ENCODE measurements around the gene C3. TPM values are rescaled to one million over a fixed set of nuclear protein-coding genes. Genes with fewer than 3 reads are reported as not detected.

The C3 gene
- total RNA-seq, 1 experiment from 2014 or later = 658 TPM

- no peaks in the 10 kb centered on the region for H3K4me1 Mint-ChIP-seq (ENCODE audit: low read depth, unreplicated experiment)
- H3K36me3 Mint-ChIP-seq (ENCODE audit: insufficient read depth, unreplicated experiment) = peaks cover 26% of the 10 kb centered on the region
- H3K4me3 Mint-ChIP-seq (ENCODE audit: low read depth, unreplicated experiment) = no peak overlapping the region
- H3K27me3 Mint-ChIP-seq (ENCODE audit: unreplicated experiment) = no peaks in the 10 kb centered on the region
- H3K27ac Mint-ChIP-seq (ENCODE audit: unreplicated experiment) = no peak overlapping the region
- no peaks in the 10 kb centered on the region for H3K9me3 Mint-ChIP-seq (ENCODE audit: low read depth, unreplicated experiment)
- intact Hi-C loops (cut with micrococcal nuclease; ENCODE audit: unreplicated experiment) = no loop called here
- DNase-seq = no peak
- CTCF ChIA-PET = no interaction called here
- TF ChIP-seq CTCF (IDR thresholded peaks at IDR 0.05; ENCODE audit: unreplicated experiment) = no peak
- no TSS peak for BruUV-seq (replicated peaks)
Observed at GRCh38 chr19:6671960-6672359, 48.5 kb downstream of the C3 start.

- no peaks in the 10 kb centered on the region for H3K27me3 Mint-ChIP-seq (ENCODE audit: unreplicated experiment)
- no peaks in the 10 kb centered on the region for H3K9me3 Mint-ChIP-seq (ENCODE audit: low read depth, unreplicated experiment)
- H3K36me3 Mint-ChIP-seq (ENCODE audit: insufficient read depth, unreplicated experiment) = no peaks in the 10 kb centered on the region
- H3K27ac Mint-ChIP-seq (ENCODE audit: unreplicated experiment) = no peak overlapping the region
- intact Hi-C loops (cut with micrococcal nuclease; ENCODE audit: unreplicated experiment) = no loop called here
- BruUV-seq (replicated peaks) = no TSS peak
- H3K4me1 Mint-ChIP-seq (ENCODE audit: low read depth, unreplicated experiment) = no peaks in the 10 kb centered on the region
- H3K4me3 Mint-ChIP-seq (ENCODE audit: low read depth, unreplicated experiment) = no peak overlapping the region
- TF ChIP-seq CTCF (IDR thresholded peaks at IDR 0.05; ENCODE audit: unreplicated experiment) = no peak
- CTCF ChIA-PET = no interaction called here
- no peak for DNase-seq
Observed at GRCh38 chr19:6668691-6669090, 51.8 kb downstream of the C3 start.

GRCh38 chr19:6667114-6667627, 53.3 kb downstream of the C3 start:
- intact Hi-C loops (cut with micrococcal nuclease; ENCODE audit: unreplicated experiment) = no loop called here
- Mint-ChIP-seq H3K4me3 (ENCODE audit: low read depth, unreplicated experiment) (no peak overlapping the region), H3K27ac (ENCODE audit: unreplicated experiment) (no peak overlapping the region), H3K36me3 (ENCODE audit: insufficient read depth, unreplicated experiment) (no peaks in the 10 kb centered on the region), H3K9me3 (ENCODE audit: low read depth, unreplicated experiment) (no peaks in the 10 kb centered on the region), H3K27me3 (ENCODE audit: unreplicated experiment) (no peaks in the 10 kb centered on the region), H3K4me1 (ENCODE audit: low read depth, unreplicated experiment) (no peaks in the 10 kb centered on the region)
- no peak for TF ChIP-seq CTCF (IDR thresholded peaks at IDR 0.05; ENCODE audit: unreplicated experiment)
- DNase-seq = peak; percentile 17
- no TSS peak for BruUV-seq (replicated peaks)
- CTCF ChIA-PET = no interaction called here

- DNase-seq = no peak
- Mint-ChIP-seq H3K36me3 (ENCODE audit: insufficient read depth, unreplicated experiment) (no peaks in the 10 kb centered on the region), H3K27me3 (ENCODE audit: unreplicated experiment) (no peaks in the 10 kb centered on the region), H3K9me3 (ENCODE audit: low read depth, unreplicated experiment) (no peaks in the 10 kb centered on the region), H3K27ac (ENCODE audit: unreplicated experiment) (no peak overlapping the region), H3K4me1 (ENCODE audit: low read depth, unreplicated experiment) (no peaks in the 10 kb centered on the region), H3K4me3 (ENCODE audit: low read depth, unreplicated experiment) (no peak overlapping the region)
- TF ChIP-seq CTCF (IDR thresholded peaks at IDR 0.05; ENCODE audit: unreplicated experiment) = no peak
- no TSS peak for BruUV-seq (replicated peaks)
- intact Hi-C loops (cut with micrococcal nuclease; ENCODE audit: unreplicated experiment) = no loop called here
- CTCF ChIA-PET = no interaction called here
Observed at GRCh38 chr19:6664916-6665315, 55.5 kb downstream of the C3 start.
